Transverse colon (tissue), 4 donors: Measurements from ENCODE around the gene SASH1. TPM values are rescaled to one million over a fixed set of nuclear protein-coding genes. Genes with fewer than 3 reads are reported as not detected.

Source experiments
- DNase-seq: peaks from one replicate; pipeline ENCODE4 v3.0.0-alpha.2; 2019
- H3K27ac ChIP-seq, 4 donors: fragments of 200-600 bp; sonication (generic); 2 replicates each; pipeline ENCODE4 v1.5.1; 2016 to 2018; ENCODE audit warnings: inconsistent platforms in 4 of 4
- H3K27me3 ChIP-seq: fragments of 200-600 bp; sonication (generic); 2 replicates; pipeline ENCODE4 v1.5.1; 2017; ENCODE audit warnings: inconsistent platforms
- H3K36me3 ChIP-seq, 4 donors: fragments of 200-600 bp; sonication (generic); 2 replicates each; pipeline ENCODE4 v1.5.1; 2017 to 2019; ENCODE audit warnings: inconsistent platforms in 4 of 4
- H3K4me1 ChIP-seq, 4 donors: fragments of 200-600 bp; sonication (generic); 2 replicates each; pipeline ENCODE4 v1.5.1; 2017 to 2020; ENCODE audit warnings: inconsistent platforms in 4 of 4
- H3K4me3 ChIP-seq, 4 donors: fragments of 200-600 bp; sonication (generic); 1 replicate in 1 of 4; 2 replicates in 3 of 4; pipeline versions ENCODE4 v1.5.1 to v1.6.1; 2017 to 2019; ENCODE audit warnings: inconsistent platforms in 4 of 4
- H3K9me3 ChIP-seq, 2 donors: fragments of 200-600 bp; sonication (generic); 2 replicates each; pipeline ENCODE4 v1.5.1; 2017 to 2019; ENCODE audit warnings: inconsistent platforms in 2 of 2
- EP300 ChIP-seq: sonication (generic); formaldehyde crosslinking; IDR thresholded peaks from one replicate; pipeline ENCODE4 v1.6.1; 2017; ENCODE audit warnings: antibody characterized with exemption, low read depth
- POLR2A ChIP-seq: fragments of 450-650 bp; IDR thresholded peaks from one replicate; pipeline ENCODE4 v1.6.1; 2016; ENCODE audit warnings: antibody characterized with exemption, mild to moderate bottlenecking, moderate library complexity
- POLR2AphosphoS5 ChIP-seq, 3 donors: sonication (generic); formaldehyde crosslinking; IDR thresholded peaks; one replicate each; pipeline ENCODE4 v1.6.1; 2016; ENCODE audit warnings: antibody characterized with exemption in 3 of 3
- WGBS, 2 donors: methylation state at CpG; one replicate each; pipeline ENCODE4 v1.1.5; 2018; ENCODE audit warnings: low coverage in 1 of 2; 5-methylcytosine and 5-hydroxymethylcytosine counted together
- in situ Hi-C, 4 donors: fragments of 200-750 bp; cut with MboI; loops; one replicate each; pipeline versions ENCODE4 v1.15.0 to v1.15.1; 2017; ENCODE audit warnings: low sequenced_read_pairs in 3 of 4, low pct_ligation_motif_present in 1 of 4, low pct_unique_long_range_greater_than_20kb in 1 of 4
- intact Hi-C: fragments of 100-400 bp; cut with DNase I; formaldehyde crosslinking; loops from one replicate; pipeline ENCODE4 v1.15.1; 2023; ENCODE audit warnings: low total_unique reads
- total RNA-seq, 4 donors: library from RNA; depleted of rRNA; stranded (reverse); fragments of >200 nt; gene quantifications; one replicate each; pipeline ENCODE4 v1.1.0, GENCODE V29; 2016
- TF ChIP-seq, protein P1 (sequence below), 5 experiments: fragments of 200-600 bp in 3 of 5; fragments of 450-650 bp in 2 of 5; sonication (generic) in 3 of 5; IDR thresholded peaks; 1 replicate in 2 of 5; 2 replicates in 3 of 5; pipeline ENCODE4 v1.5.1; 2016 to 2017; ENCODE audit warnings: antibody characterized with exemption in 5 of 5, inconsistent platforms in 3 of 5, mild to moderate bottlenecking in 2 of 5, moderate library complexity in 1 of 5

SASH1 gene
- total RNA-seq, 4 donors from 2014 or later = 16.5 to 71.6 (median 28.7) TPM

DNA sequence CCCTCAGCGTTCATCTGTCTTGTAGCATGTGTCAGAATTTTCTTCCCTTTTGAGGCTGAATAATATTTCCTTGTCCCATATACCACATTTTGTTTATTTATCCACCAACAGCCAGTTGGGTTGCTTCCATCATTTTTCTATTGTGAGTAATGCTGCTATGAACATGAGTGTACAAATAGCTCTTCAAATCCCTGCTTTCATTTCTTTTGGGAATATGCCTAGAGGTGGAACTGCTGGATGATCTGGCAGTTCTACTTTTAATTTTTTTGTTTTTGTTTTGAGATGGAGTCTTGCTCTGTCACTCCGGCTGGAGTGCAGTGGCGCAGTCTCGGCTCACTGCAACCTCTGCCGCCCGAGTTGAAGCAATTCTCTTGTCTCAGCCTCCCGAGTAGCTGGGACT lies 64.7 kb downstream of the SASH1 start:
- WGBS, 2 donors = 43 to 81% methylated on average over 1 to 7 of the region's 7 CpGs
- peak overlapping the region; percentile 26 to 60 (median 52) for H3K27ac ChIP-seq
- intact Hi-C loops (no loop called here), in situ Hi-C loops (no loop called here)
- H3K4me3 ChIP-seq = no peak overlapping the region
- DNase-seq = no peak
- peaks cover 0 to 7% (median 5%) of the 10 kb centered on the region in 4 donors for H3K4me1 ChIP-seq
- no peaks in the 10 kb centered on the region for H3K27me3 ChIP-seq
- TF ChIP-seq POLR2AphosphoS5 (IDR thresholded peaks at IDR 0.05) = peak; percentile 26 to 68 (median 47)
- TF ChIP-seq, protein P1, sequence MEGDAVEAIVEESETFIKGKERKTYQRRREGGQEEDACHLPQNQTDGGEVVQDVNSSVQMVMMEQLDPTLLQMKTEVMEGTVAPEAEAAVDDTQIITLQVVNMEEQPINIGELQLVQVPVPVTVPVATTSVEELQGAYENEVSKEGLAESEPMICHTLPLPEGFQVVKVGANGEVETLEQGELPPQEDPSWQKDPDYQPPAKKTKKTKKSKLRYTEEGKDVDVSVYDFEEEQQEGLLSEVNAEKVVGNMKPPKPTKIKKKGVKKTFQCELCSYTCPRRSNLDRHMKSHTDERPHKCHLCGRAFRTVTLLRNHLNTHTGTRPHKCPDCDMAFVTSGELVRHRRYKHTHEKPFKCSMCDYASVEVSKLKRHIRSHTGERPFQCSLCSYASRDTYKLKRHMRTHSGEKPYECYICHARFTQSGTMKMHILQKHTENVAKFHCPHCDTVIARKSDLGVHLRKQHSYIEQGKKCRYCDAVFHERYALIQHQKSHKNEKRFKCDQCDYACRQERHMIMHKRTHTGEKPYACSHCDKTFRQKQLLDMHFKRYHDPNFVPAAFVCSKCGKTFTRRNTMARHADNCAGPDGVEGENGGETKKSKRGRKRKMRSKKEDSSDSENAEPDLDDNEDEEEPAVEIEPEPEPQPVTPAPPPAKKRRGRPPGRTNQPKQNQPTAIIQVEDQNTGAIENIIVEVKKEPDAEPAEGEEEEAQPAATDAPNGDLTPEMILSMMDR (IDR thresholded peaks at IDR 0.05) = no peak
- H3K36me3 ChIP-seq = no peaks in the 10 kb centered on the region
- no peaks in the 10 kb centered on the region for H3K9me3 ChIP-seq

DNA sequence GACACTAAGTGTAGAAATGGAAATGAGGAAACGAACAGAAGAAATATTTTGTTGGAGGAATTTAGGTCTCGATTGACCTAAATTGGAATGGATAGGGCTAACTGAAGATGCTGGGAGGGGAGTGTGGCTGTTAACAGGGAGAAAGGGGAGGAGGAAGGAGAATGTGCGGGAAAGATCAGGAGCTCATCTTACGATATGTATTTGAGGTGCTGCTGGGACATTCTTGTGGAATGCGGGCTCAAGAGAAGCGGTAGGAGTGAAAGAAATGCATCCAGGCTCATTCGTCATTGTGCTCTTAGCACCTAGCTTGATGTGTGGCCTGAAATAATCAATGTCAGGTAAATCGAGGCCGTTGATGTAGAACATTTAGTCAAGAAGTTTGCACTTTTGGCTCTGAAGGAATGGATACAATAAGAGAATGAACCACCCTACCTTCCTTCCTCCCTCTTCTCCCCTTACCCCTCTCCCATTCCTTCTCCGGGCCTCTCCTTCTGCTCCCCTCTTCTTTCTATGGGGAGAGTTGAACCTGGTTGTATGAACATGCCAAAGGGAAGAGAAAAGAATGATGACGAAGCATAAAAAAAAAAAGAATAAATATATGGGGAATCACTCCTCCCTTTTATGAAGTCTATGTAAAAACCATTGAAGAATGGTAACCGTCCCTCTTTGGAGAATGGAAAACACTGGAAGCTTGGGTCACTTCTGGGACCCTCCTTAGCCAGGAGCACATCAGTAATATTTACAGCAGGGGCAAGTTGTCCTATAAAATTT lies 70.9 kb downstream of the SASH1 start:
- no peak overlapping the region for H3K4me3 ChIP-seq
- H3K27me3 ChIP-seq = no peaks in the 10 kb centered on the region
- in situ Hi-C loops (no loop called here), intact Hi-C loops (no loop called here)
- no peak overlapping the region for H3K27ac ChIP-seq
- no peaks in the 10 kb centered on the region for H3K9me3 ChIP-seq
- H3K36me3 ChIP-seq = no peaks in the 10 kb centered on the region
- peaks cover 0 to 18% (median 0%) of the 10 kb centered on the region in 4 donors for H3K4me1 ChIP-seq
- TF ChIP-seq POLR2A (no peak), EP300 (no peak), POLR2AphosphoS5 (IDR thresholded peaks at IDR 0.05) (no peak)
- TF ChIP-seq, protein P1 (IDR thresholded peaks at IDR 0.05) = no peak
- DNase-seq = no peak
- 92 to 93% methylated on average over 11 to 12 of the region's 12 CpGs for WGBS, 2 donors

DNA sequence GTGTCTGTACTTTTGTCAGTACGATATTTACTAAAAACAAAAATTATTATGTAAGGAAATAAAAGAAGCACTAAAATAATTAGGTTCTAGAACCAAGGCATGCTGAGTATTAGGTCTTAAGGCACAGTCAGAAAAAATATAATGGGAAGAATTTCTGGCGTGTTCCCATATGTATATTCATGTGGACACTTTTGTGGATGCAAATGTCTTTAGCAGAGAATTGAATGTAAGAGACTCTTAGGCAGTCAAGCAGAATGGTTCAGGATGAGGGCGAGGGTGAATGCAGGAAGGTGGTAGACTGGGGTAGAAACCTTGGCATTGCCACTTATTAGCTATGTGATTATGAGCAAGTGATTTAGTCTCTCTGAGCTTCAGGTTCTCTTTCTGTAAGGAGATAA lies 71.5 kb downstream of the SASH1 start:
- intact Hi-C loops = no loop called here
- WGBS, 2 donors = 91 to 97% methylated on average over 3 of the region's 3 CpGs
- Histone ChIP-seq H3K27ac (no peak overlapping the region), H3K4me1 (peaks cover 0 to 18% (median 0%) of the 10 kb centered on the region in 4 donors), H3K27me3 (no peaks in the 10 kb centered on the region), H3K36me3 (no peaks in the 10 kb centered on the region), H3K4me3 (no peak overlapping the region), H3K9me3 (no peaks in the 10 kb centered on the region)
- in situ Hi-C loops = no loop called here
- no peak for TF ChIP-seq EP300
- TF ChIP-seq POLR2A = no peak
- no peak for TF ChIP-seq POLR2AphosphoS5 (IDR thresholded peaks at IDR 0.05)
- TF ChIP-seq, protein P1 (IDR thresholded peaks at IDR 0.05) = no peak
- DNase-seq = no peak

DNA sequence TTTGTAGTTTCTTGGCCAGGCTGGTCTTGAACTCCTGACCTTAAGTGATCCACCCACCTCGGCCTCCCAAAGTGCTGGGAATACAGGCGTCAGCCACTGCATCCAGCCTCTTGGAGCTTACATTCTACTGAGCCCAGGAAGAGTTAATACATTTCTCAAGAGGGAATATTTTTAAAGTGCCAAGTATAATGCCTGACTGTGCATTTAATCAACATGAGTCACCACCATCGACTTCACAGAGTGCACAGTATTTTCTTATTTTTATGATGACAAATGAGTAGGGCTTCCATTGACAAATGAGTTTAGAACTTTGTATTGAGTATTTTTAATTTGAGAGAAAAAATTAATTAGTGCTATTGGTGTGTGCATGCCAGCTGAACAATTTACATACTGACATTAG lies 72.2 kb downstream of the SASH1 start:
- Histone ChIP-seq H3K36me3 (no peaks in the 10 kb centered on the region), H3K27ac (no peak overlapping the region), H3K4me1 (peaks cover 0 to 18% (median 0%) of the 10 kb centered on the region in 4 donors), H3K27me3 (no peaks in the 10 kb centered on the region), H3K4me3 (no peak overlapping the region), H3K9me3 (no peaks in the 10 kb centered on the region)
- intact Hi-C loops = no loop called here
- in situ Hi-C loops = no loop called here
- WGBS, 2 donors = 44 to 65% methylated on average over 3 of the region's 3 CpGs
- no peak for TF ChIP-seq POLR2A
- no peak for TF ChIP-seq EP300
- no peak for TF ChIP-seq POLR2AphosphoS5 (IDR thresholded peaks at IDR 0.05)
- TF ChIP-seq, protein P1 (IDR thresholded peaks at IDR 0.05) = no peak
- DNase-seq = no peak
